ENCODE results near the gene PTGIR.
A peak's percentile ranks its signal among the peaks of the same experiment; 100 is the strongest.

PTGIR gene

DNA sequence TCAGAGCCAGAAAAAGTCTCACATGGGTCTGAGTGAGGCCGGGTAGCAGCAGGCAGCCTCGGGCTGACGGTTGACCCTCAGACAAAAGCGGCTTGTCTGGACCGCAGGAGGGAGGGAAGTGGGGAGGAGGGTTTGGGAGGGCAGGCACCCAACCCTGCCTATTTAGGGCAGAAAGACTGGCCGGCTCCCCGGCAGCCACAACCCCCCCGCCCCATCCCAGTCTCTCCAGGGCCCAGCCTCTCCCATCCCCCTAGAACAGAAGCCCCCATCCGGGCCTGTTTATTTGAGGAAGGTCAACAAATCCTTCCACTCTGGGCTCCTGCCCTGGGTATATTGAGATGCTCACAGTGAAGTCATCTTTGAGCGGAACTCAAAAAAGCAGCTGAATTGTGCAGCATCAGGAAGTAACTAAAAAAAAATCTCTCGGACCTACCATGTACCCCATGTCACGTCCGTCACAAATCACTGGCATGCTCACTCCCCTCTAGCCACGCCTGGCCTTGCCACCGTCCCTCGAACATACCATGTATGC is 29.8 kb upstream of the PTGIR start:
- no peaks in the 10 kb centered on the region for H3K9me3 ChIP-seq (ENCODE audit: control insufficient read depth, low read depth, low read length)
- no peak overlapping the region for H3K4me3 ChIP-seq (ENCODE audit: low read length)
- H3K27ac ChIP-seq (ENCODE audit: low read length): no peak overlapping the region
- no peaks in the 10 kb centered on the region for H3K36me3 ChIP-seq (ENCODE audit: control insufficient read depth, low read depth, low read length)
- peaks cover 13% of the 10 kb centered on the region for H3K4me1 ChIP-seq (ENCODE audit: control insufficient read depth, low read depth, low read length)
- no peak overlapping the region for H3K9ac ChIP-seq (ENCODE audit: low read length)
- H3K27me3 ChIP-seq (ENCODE audit: control insufficient read depth, insufficient read depth, low read length): peaks cover 26% of the 10 kb centered on the region

GRCh38 chr19:46650445-46650844 is 25.6 kb upstream of the PTGIR start:
- no peaks in the 10 kb centered on the region for H3K36me3 ChIP-seq (ENCODE audit: control insufficient read depth, low read depth, low read length)
- H3K27me3 ChIP-seq (ENCODE audit: control insufficient read depth, insufficient read depth, low read length): peaks cover 51% of the 10 kb centered on the region
- no peak overlapping the region for H3K27ac ChIP-seq (ENCODE audit: low read length)

DNA sequence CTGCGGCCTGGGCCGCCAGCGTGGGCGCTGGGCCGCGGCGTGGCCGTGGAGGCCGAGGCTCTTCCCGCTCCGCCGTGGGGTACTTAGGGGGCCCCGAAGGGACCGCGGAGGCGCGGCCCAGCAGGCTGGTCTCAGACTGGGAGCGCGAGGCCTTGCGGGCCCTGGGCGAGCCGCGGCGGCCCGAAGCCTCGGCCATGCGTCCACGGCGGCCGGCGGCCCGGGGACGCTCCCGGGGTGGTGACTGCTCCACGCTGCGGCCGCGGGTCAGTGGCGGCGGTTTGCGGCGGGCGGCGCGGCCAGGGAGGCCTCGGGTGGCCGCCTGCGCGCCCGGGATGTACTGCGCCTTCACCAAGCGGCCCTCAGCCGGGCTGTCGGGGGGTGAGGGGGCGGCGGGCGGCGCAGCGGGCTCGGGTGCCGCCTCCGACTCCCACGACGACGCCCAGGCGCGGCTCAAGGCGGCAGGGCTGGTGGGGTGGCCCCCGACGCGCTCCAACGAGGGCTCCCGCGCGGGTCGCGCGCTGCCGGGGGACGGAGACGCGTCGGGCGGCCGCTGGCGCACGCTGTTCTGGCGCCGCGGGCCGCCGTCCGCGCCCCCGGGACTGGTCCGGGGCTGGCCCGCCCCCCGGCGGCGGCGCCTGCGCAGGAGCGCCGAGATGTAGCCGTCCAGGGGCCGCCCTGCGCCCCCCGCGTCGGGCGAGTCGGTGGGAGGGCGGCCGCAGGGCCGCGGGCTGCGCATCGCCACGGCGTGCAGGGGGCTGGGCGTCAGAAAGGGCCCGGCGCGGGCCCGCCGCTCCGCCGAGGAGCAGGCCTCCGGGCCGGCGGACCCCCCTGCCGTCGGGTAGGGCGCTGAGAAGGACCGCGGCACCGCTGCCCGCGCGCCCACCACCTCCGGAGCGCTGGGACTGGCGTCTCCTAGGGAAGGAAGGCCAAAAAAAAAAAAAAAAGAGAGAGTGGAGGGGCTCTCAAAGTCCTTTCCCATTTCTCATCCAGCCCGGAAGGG is 24.4 kb upstream of the PTGIR start:
- Histone ChIP-seq H3K9ac (ENCODE audit: low read length) (no peak overlapping the region), H3K4me1 (ENCODE audit: control insufficient read depth, low read depth, low read length) (peaks cover 1% of the 10 kb centered on the region), H3K27me3 (ENCODE audit: control insufficient read depth, insufficient read depth, low read length) (peaks cover 54% of the 10 kb centered on the region), H3K27ac (ENCODE audit: low read length) (no peak overlapping the region), H3K36me3 (ENCODE audit: control insufficient read depth, low read depth, low read length) (no peaks in the 10 kb centered on the region), H3K4me3 (ENCODE audit: low read length) (no peak overlapping the region), H3K9me3 (ENCODE audit: control insufficient read depth, low read depth, low read length) (no peaks in the 10 kb centered on the region)

More at GRCh38 chr19:46650445-46650844, 25.6 kb upstream of the PTGIR start:
- Histone ChIP-seq H3K9ac (ENCODE audit: low read length) (no peak overlapping the region), H3K4me3 (ENCODE audit: low read length) (no peak overlapping the region), H3K9me3 (ENCODE audit: control insufficient read depth, low read depth, low read length) (no peaks in the 10 kb centered on the region), H3K4me1 (ENCODE audit: control insufficient read depth, low read depth, low read length) (peaks cover 3% of the 10 kb centered on the region)

DNA sequence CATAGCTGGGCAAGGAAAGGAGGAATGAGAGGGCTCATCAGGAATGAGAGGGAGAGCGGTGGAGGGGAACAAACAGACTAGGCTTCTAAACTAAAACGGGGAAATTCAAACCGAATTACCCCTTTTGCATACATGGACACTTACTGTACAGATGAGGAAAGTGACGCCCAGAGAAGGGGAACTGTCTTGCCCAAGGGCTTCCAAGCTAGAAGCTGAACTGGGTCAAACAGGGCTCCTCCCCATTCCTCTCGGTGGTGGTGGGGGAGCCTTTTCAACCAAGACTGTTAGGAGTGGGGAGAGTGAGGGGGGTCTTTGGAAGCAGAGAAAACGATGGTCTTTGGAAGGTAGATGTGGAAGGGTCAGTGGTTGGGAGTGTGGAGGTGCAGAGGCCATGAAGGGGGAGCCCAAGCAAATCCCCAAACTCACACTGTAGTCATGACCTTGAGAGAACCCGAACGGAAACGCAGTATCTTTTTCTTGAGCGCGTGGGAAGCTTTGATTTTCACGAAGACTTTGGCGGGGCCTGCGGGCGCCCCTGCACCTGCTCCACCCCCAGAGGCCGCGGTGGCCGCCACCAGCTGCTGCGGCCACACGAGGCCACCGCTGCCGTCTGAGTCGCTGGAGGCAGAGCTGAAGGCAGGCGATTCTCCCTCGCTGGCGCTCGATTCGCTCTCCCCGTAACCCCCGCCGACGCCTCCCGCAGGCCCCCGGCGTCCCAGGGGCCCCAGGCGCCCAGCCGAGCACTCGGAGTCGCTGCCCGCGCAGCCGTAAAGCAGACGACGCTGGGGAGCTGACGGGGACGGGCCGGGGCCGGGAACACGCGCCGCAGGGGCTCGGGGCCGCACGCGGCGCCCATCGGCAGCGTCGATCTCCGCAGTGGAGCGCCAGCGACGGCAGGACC is 23.4 kb upstream of the PTGIR start:
- no peak overlapping the region for H3K4me3 ChIP-seq (ENCODE audit: low read length)
- H3K9ac ChIP-seq (ENCODE audit: low read length): no peak overlapping the region
- peaks cover 54% of the 10 kb centered on the region for H3K27me3 ChIP-seq (ENCODE audit: control insufficient read depth, insufficient read depth, low read length)
- H3K27ac ChIP-seq (ENCODE audit: low read length): no peak overlapping the region
- H3K4me1 ChIP-seq (ENCODE audit: control insufficient read depth, low read depth, low read length): no peaks in the 10 kb centered on the region
- no peaks in the 10 kb centered on the region for H3K36me3 ChIP-seq (ENCODE audit: control insufficient read depth, low read depth, low read length)
- H3K9me3 ChIP-seq (ENCODE audit: control insufficient read depth, low read depth, low read length): no peaks in the 10 kb centered on the region

DNA sequence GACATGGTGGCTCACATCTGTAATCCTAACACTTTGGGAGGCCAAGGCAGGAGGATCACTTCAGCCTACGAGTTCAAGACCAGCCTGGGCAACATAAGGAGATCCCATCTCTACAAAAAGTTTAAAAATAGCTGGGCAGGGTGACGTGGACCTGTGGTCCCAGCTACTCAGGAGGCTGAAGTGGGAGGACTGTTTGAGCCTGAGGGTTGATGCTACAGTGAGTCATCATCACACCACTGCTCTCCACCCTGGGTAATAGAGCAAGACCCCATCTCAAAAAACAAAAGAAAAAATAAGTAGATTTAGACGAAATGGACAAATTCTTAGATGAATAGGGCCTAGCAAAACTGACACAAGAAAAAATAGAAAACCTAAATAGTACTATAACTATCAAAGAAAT is 21.5 kb upstream of the PTGIR start:
- no peaks in the 10 kb centered on the region for H3K4me1 ChIP-seq (ENCODE audit: control insufficient read depth, low read depth, low read length)
- peaks cover 61% of the 10 kb centered on the region for H3K27me3 ChIP-seq (ENCODE audit: control insufficient read depth, insufficient read depth, low read length)
- H3K9me3 ChIP-seq (ENCODE audit: control insufficient read depth, low read depth, low read length): no peaks in the 10 kb centered on the region
- H3K27ac ChIP-seq (ENCODE audit: low read length): no peak overlapping the region
- H3K36me3 ChIP-seq (ENCODE audit: control insufficient read depth, low read depth, low read length): no peaks in the 10 kb centered on the region
- H3K4me3 ChIP-seq (ENCODE audit: low read length): no peak overlapping the region
- no peak overlapping the region for H3K9ac ChIP-seq (ENCODE audit: low read length)

DNA sequence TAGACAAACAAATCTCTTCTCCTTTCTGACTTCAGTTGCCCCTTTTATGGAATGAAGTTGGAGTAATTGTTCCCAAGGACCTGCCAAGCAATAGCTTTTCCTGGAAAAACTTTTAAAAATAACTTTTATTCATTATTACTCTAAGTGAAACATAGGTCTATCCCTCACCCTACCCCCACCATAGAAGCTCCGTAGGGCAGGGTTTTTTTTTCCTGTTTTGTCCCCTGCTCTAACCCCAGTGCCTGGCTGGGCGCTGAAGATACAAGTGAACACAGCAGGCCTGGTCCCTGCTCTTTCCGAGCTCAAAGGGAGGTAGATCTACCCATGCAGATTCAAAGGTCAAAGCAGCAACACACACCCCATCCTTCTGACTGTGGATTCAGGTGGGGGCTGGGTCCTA is 19.8 kb upstream of the PTGIR start:
- H3K9me3 ChIP-seq (ENCODE audit: control insufficient read depth, low read depth, low read length): no peaks in the 10 kb centered on the region
- no peak overlapping the region for H3K4me3 ChIP-seq (ENCODE audit: low read length)
- no peak overlapping the region for H3K9ac ChIP-seq (ENCODE audit: low read length)
- H3K27ac ChIP-seq (ENCODE audit: low read length): no peak overlapping the region
- H3K27me3 ChIP-seq (ENCODE audit: control insufficient read depth, insufficient read depth, low read length): peaks cover 66% of the 10 kb centered on the region
- H3K36me3 ChIP-seq (ENCODE audit: control insufficient read depth, low read depth, low read length): no peaks in the 10 kb centered on the region
- no peaks in the 10 kb centered on the region for H3K4me1 ChIP-seq (ENCODE audit: control insufficient read depth, low read depth, low read length)

- Histone ChIP-seq H3K9ac (ENCODE audit: low read length) (no peak overlapping the region), H3K27me3 (ENCODE audit: control insufficient read depth, insufficient read depth, low read length) (peaks cover 59% of the 10 kb centered on the region), H3K36me3 (ENCODE audit: control insufficient read depth, low read depth, low read length) (no peaks in the 10 kb centered on the region), H3K4me3 (ENCODE audit: low read length) (no peak overlapping the region), H3K4me1 (ENCODE audit: control insufficient read depth, low read depth, low read length) (no peaks in the 10 kb centered on the region), H3K27ac (ENCODE audit: low read length) (no peak overlapping the region), H3K9me3 (ENCODE audit: control insufficient read depth, low read depth, low read length) (no peaks in the 10 kb centered on the region)
These were observed 15.8 kb upstream of the PTGIR start for GRCh38 chr19:46640656-46641055.

GRCh38 chr19:46639358-46640182 is 14.7 kb upstream of the PTGIR start:
- Histone ChIP-seq H3K27ac (ENCODE audit: low read length) (no peak overlapping the region), H3K36me3 (ENCODE audit: control insufficient read depth, low read depth, low read length) (no peaks in the 10 kb centered on the region), H3K27me3 (ENCODE audit: control insufficient read depth, insufficient read depth, low read length) (peaks cover 62% of the 10 kb centered on the region), H3K4me3 (ENCODE audit: low read length) (peak overlapping the region; percentile 56), H3K9me3 (ENCODE audit: control insufficient read depth, low read depth, low read length) (no peaks in the 10 kb centered on the region), H3K4me1 (ENCODE audit: control insufficient read depth, low read depth, low read length) (no peaks in the 10 kb centered on the region), H3K9ac (ENCODE audit: low read length) (no peak overlapping the region)

DNA sequence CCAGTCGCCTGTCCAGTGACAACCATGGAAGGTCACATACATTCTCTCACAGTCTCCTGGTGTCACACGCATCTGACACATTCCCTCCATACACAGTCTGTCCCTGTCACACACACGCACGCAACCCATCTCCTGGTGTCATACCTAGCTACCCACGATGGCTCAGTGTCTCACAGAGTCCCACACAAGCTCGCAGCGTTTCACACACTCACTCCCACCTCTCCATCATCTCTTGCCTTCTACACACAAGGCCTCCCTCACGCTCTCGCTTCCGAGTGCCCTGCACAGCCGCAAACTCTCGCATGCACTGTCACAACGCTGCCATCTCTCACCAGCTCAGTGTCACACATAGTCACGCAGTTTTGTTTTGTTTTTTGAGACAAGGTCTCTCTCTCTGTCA is 12.3 kb upstream of the PTGIR start:
- no peak overlapping the region for H3K27ac ChIP-seq (ENCODE audit: low read length)
- no peak overlapping the region for H3K9ac ChIP-seq (ENCODE audit: low read length)
- H3K27me3 ChIP-seq (ENCODE audit: control insufficient read depth, insufficient read depth, low read length): peaks cover 77% of the 10 kb centered on the region
- H3K36me3 ChIP-seq (ENCODE audit: control insufficient read depth, low read depth, low read length): no peaks in the 10 kb centered on the region
- no peaks in the 10 kb centered on the region for H3K9me3 ChIP-seq (ENCODE audit: control insufficient read depth, low read depth, low read length)
- no peak overlapping the region for H3K4me3 ChIP-seq (ENCODE audit: low read length)
- no peaks in the 10 kb centered on the region for H3K4me1 ChIP-seq (ENCODE audit: control insufficient read depth, low read depth, low read length)

DNA sequence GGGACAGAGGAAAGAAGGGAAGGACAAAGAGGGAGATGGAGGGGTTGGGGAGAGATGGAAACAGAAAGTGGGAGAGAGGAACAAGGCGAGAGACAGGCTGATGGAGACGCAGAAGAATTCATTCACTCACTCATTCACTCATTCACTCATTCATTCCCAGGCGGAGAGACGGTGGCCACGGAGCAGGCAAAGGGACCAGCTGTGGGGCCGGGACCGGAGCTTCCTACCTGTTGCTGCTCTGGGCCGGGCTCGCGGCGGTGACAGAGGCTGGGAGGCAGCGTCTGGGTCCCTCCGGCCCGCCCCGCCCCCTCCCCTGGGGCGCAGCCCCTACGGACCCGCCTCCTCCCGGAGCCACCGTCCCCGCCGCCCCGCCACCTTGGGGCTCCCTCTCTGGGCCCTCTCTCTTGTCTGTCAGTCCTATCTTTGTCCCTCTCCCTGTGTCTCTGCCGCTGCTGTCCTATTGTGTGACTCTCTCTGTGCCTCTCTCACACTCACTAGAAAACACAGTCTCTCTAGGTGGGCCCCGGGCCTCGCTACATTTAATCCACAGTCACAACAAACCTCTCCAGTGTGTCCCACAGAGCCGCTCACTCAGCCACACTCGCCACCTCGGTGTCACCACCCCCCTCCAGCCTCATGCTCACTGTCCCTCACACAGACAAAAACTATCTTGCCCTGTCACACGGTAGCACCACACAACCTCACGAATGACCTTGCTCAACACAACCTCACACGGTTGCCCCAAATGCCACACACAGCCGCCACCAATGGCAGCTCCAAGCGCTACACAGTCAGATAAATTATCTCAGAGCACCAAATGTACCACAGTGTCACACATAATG is 11.3 kb upstream of the PTGIR start, which contains the start of gene GNG8:
Gene GNG8, minus strand, starts transcription at position 283 of the 842 bp plus-strand sequence. CDS start 1,520 bp downstream, outside the sequence.
- H3K4me3 ChIP-seq (ENCODE audit: low read length): peak within 1 kb of the TSS; percentile 70
- H3K4me1 ChIP-seq (ENCODE audit: control insufficient read depth, low read depth, low read length): peaks cover 5% of the 10 kb centered on the region
- H3K9me3 ChIP-seq (ENCODE audit: control insufficient read depth, low read depth, low read length): no peaks in the 10 kb centered on the region
- no peak within 1 kb of the TSS for H3K27ac ChIP-seq (ENCODE audit: low read length)
- H3K9ac ChIP-seq (ENCODE audit: low read length): no peak within 1 kb of the TSS
- H3K36me3 ChIP-seq (ENCODE audit: control insufficient read depth, low read depth, low read length): no peaks in the 10 kb centered on the region
- H3K27me3 ChIP-seq (ENCODE audit: control insufficient read depth, insufficient read depth, low read length): peaks cover 68% of the 10 kb centered on the region

Measured in iPS-18a (cell line).